GM19452 (cell line): ENCODE data around the gene CEP112.

Experiments used
- ATAC-seq: cut with Tn5 transposase; IDR thresholded peaks from one replicate; pipeline ENCODE4 v1.9.1; 2021; ENCODE audit not compliant: unreplicated experiment

The CEP112 gene

GRCh38 chr17:65994679-65995078 lies 197.3 kb downstream of the CEP112 start:
- no peak for ATAC-seq

DNA sequence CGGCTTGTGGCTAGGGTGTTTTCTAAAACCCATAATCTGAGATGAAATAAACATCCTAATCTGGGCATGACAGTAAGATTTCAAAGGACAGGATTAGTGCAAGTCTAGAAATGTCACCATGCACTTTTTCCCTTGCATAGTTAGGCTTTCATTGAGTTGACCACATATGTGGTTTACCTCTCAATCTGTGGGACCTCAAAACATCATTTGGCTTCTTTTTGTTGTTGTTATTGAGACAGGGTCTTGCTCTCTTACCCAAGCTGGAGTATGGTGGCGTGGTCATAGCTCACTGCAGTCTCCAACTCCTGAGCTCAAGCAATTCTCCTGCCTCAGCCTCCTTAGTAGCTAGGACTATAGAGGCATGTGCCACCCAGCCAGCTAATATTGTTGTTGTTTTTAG lies 197.8 kb downstream of the CEP112 start:
- no peak for ATAC-seq

GRCh38 chr17:65990593-65990992 lies 201.3 kb downstream of the CEP112 start:
- no peak for ATAC-seq

- ATAC-seq: no peak
Observed at GRCh38 chr17:65988451-65988850, 203.5 kb downstream of the CEP112 start.

GRCh38 chr17:65987988-65988387 lies 203.9 kb downstream of the CEP112 start:
- ATAC-seq: no peak

DNA sequence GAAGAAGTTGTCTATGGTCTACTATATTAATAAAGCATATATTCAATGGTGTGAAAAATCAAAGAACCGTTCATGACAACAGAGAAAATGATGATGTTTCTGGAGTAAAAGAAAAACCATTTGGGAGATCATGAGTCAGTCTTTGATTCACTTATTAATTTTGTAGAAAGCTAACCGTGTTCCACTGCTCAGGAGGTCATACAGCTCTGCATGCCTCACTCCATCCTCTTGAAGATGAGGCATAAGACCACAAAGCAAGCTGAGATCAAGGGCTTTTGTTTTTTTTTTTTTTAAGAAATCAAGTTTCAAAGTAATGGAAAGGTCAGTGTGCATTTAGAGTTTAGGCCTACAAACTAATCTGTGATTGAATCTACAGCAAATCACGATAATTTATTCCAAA lies 206.4 kb downstream of the CEP112 start:
- ATAC-seq: no peak

- ATAC-seq: no peak
Observed at GRCh38 chr17:65984299-65984698, 207.6 kb downstream of the CEP112 start.

GRCh38 chr17:65978871-65979270 lies 213.1 kb downstream of the CEP112 start:
- ATAC-seq: no peak

GRCh38 chr17:65977041-65977440 lies 214.9 kb downstream of the CEP112 start:
- ATAC-seq: no peak

DNA sequence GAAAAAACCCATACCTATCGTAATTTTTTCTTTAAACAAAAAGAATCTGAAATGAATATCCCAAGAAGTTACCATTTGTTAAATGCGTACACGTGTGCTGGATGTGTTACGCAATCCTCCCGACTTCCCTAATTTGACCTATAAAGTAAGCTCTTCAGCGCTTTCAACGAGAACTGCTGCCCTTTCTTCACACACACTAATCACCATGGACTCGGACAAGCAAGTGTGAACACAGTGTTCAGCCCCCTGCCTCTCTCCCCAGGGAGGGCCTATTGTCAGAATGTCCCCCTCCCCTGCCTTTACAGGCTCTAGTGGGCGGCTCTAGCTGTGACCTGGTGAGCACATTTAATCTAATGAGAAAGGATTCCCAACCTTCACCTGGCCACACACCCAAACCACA lies 216.1 kb downstream of the CEP112 start:
- ATAC-seq: no peak

GRCh38 chr17:65973237-65973636 lies 218.7 kb downstream of the CEP112 start:
- ATAC-seq: no peak

DNA sequence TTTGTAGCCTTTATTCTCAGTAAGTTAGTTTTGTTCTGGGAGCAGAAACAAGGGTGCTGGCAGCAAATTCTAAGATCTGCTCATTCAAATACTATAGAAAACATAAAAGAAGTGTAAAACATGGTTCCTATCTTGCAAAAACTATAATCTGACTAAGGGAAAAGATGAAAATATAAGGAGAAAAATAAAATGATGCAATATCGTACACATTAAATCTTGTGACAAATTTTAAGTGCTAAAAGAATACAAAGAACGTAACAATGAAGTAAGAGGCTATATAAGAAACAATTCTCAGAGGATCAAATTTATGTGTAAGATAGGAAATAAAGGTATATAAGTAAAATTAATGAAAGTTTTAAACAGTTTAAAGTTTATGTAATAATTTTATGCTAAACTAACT lies 224.6 kb downstream of the CEP112 start:
- ATAC-seq: no peak

GRCh38 chr17:65966072-65966695 lies 225.7 kb downstream of the CEP112 start:
- ATAC-seq: no peak

DNA sequence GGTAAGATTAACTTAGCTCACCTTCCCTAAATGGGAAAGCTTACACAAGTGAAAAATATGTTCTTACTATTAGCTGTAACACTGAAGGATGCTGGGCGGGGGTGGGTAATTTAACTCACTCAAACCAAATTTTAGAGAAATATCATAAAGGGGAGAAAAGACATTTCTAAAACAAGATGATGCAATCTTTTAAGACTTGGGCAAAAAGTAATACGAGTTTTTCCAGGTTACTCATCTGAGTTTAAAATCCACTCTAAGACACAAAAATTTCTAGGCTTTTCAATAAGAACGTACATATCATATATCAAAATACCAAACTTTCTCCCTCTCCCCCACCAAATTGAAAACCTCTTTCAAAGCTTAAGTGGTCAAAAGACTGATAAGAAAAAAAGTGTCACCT lies 228.8 kb downstream of the CEP112 start:
- ATAC-seq: no peak

- ATAC-seq: no peak
Observed at GRCh38 chr17:65959630-65960029, 232.3 kb downstream of the CEP112 start.

GRCh38 chr17:65956814-65957213 lies 235.1 kb downstream of the CEP112 start:
- no peak for ATAC-seq

GRCh38 chr17:65954148-65954449 lies 237.8 kb downstream of the CEP112 start:
- ATAC-seq: no peak

GRCh38 chr17:65953316-65954147 lies 238.4 kb downstream of the CEP112 start:
- no peak for ATAC-seq

- no peak for ATAC-seq
Observed at GRCh38 chr17:65952586-65952985, 239.3 kb downstream of the CEP112 start.

DNA sequence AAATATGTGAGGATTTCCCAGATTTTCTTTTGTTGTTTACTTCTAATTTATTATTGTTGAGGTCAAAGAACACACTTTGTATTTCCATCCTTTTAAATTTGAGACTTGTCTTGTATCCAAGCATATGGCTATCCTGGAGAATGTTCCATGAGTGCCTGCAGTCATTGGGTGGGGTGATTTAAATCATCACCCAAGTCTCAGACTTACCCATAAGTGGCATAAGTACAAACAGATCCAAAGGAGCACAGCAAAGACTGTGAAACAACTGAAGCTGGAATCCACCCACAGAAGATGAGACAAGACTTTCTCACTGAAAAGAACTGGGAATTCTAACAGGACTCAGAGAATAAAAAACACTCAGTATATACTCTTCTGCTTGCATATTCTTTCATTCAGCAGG lies 239.9 kb downstream of the CEP112 start:
- ATAC-seq: no peak

- ATAC-seq: no peak
Observed at GRCh38 chr17:65947831-65948230, 244.1 kb downstream of the CEP112 start.

- ATAC-seq: no peak
Observed at GRCh38 chr17:65942592-65942991, 249.3 kb downstream of the CEP112 start.
